NB4 (cell line): ENCODE data around the gene COMP.

Experiments used
- DNase-seq: peaks from one replicate; pipeline ENCODE4 v3.0.0; 2010; ENCODE audit warnings: low read depth
- H3K4me3 ChIP-seq: one replicate; pipeline ENCODE4 v1.5.1; 2011; ENCODE audit warnings: mild to moderate bottlenecking, low read depth, low read length, moderate library complexity
- CTCF ChIP-seq: IDR thresholded peaks from one replicate; pipeline ENCODE4 v1.5.1; 2012; ENCODE audit warnings: low read depth, low read length
- MAX ChIP-seq: IDR thresholded peaks from 2 replicates; pipeline ENCODE4 v1.6.1; 2011; ENCODE audit warnings: low read depth, low read length
- MYC ChIP-seq: IDR thresholded peaks from 2 replicates; pipeline ENCODE4 v1.6.1; 2011; ENCODE audit warnings: low read depth, low read length
- POLR2A ChIP-seq: IDR thresholded peaks from 2 replicates; pipeline ENCODE4 v1.6.1; 2011; ENCODE audit warnings: mild to moderate bottlenecking; ENCODE audit not compliant: insufficient read length; ENCODE audit errors: extremely low read depth

Gene COMP

GRCh38 chr19:18781885-18782527 is 9.1 kb downstream of the COMP start:
- H3K4me3 ChIP-seq, result no peak overlapping the region

GRCh38 chr19:18781047-18781600 is 10.0 kb downstream of the COMP start:
- DNase-seq, result no peak
- H3K4me3 ChIP-seq, result no peak overlapping the region
- no peak for TF ChIP-seq MYC
- no peak for TF ChIP-seq MAX
- no peak for TF ChIP-seq POLR2A
- no peak for TF ChIP-seq CTCF

More at GRCh38 chr19:18781885-18782527, 9.1 kb downstream of the COMP start:
- DNase-seq, result peak; percentile 50
- TF ChIP-seq POLR2A (no peak), MAX (no peak), MYC (no peak), CTCF (no peak)

- H3K4me3 ChIP-seq, result no peak overlapping the region
- DNase-seq, result no peak
- TF ChIP-seq MAX (no peak), MYC (no peak), POLR2A (no peak), CTCF (no peak)
Observed at GRCh38 chr19:18780631-18781030, 10.5 kb downstream of the COMP start.

GRCh38 chr19:18780081-18780480 is 11.0 kb downstream of the COMP start:
- TF ChIP-seq POLR2A (no peak), CTCF (no peak), MAX (no peak), MYC (no peak)
- no peak for DNase-seq
- no peak overlapping the region for H3K4me3 ChIP-seq

GRCh38 chr19:18778826-18779495 is 12.1 kb downstream of the COMP start:
- DNase-seq, result no peak
- no peak overlapping the region for H3K4me3 ChIP-seq
- no peak for TF ChIP-seq MYC
- no peak for TF ChIP-seq POLR2A
- no peak for TF ChIP-seq MAX
- no peak for TF ChIP-seq CTCF
